Measurements from ENCODE around the gene COX14.
A peak's percentile ranks its signal among the peaks of the same experiment; 100 is the strongest.

COX14 gene

GRCh38 chr12:50111693-50112455, at the start of gene COX14:
Gene COX14, plus strand, starts transcription at chr12:50112236. Its CDS starts 7,808 bp downstream, at chr12:50120044.
- TF ChIP-seq CTCF (IDR thresholded peaks at IDR 0.05; ENCODE audit: insufficient read depth, low read depth, low read length, missing control alignments) = peak; percentile 91
- DNase-seq (ENCODE audit: low read depth) = peak; percentile 100
- H3K4me3 ChIP-seq (ENCODE audit: low read length) = peak within 1 kb of the TSS; percentile 92

- no peak for TF ChIP-seq CTCF (IDR thresholded peaks at IDR 0.05; ENCODE audit: insufficient read depth, low read depth, low read length, missing control alignments)
- no peak for DNase-seq (ENCODE audit: low read depth)
- H3K4me3 ChIP-seq (ENCODE audit: low read length) = no peak overlapping the region
Observed at GRCh38 chr12:50062728-50063460, 49.1 kb upstream of the COX14 start.

- no peak for TF ChIP-seq CTCF (IDR thresholded peaks at IDR 0.05; ENCODE audit: insufficient read depth, low read depth, low read length, missing control alignments)
- no peak for DNase-seq (ENCODE audit: low read depth)
- no peak overlapping the region for H3K4me3 ChIP-seq (ENCODE audit: low read length)
Observed at GRCh38 chr12:50065726-50066310, 46.2 kb upstream of the COX14 start.

GRCh38 chr12:50066402-50066801, 45.6 kb upstream of the COX14 start:
- DNase-seq (ENCODE audit: low read depth) = peak; percentile 33
- H3K4me3 ChIP-seq (ENCODE audit: low read length) = no peak overlapping the region
- TF ChIP-seq CTCF (IDR thresholded peaks at IDR 0.05; ENCODE audit: insufficient read depth, low read depth, low read length, missing control alignments) = no peak

- no peak for TF ChIP-seq CTCF (IDR thresholded peaks at IDR 0.05; ENCODE audit: insufficient read depth, low read depth, low read length, missing control alignments)
- no peak for DNase-seq (ENCODE audit: low read depth)
- H3K4me3 ChIP-seq (ENCODE audit: low read length) = no peak overlapping the region
Observed at GRCh38 chr12:50069069-50069468, 43.0 kb upstream of the COX14 start.

GRCh38 chr12:50069539-50069938, 42.5 kb upstream of the COX14 start:
- DNase-seq (ENCODE audit: low read depth) = no peak
- H3K4me3 ChIP-seq (ENCODE audit: low read length) = no peak overlapping the region
- no peak for TF ChIP-seq CTCF (IDR thresholded peaks at IDR 0.05; ENCODE audit: insufficient read depth, low read depth, low read length, missing control alignments)

All from epithelial cell of esophagus (primary cell).